NB4 (cell line): ENCODE results near the gene MED13L.

Experiments
- DNase-seq: peaks from one replicate; pipeline ENCODE4 v3.0.0; 2010; ENCODE audit warnings: low read depth
- H3K4me3 ChIP-seq: one replicate; pipeline ENCODE4 v1.5.1; 2011; ENCODE audit warnings: mild to moderate bottlenecking, low read depth, low read length, moderate library complexity
- MAX ChIP-seq: IDR thresholded peaks from 2 replicates; pipeline ENCODE4 v1.6.1; 2011; ENCODE audit warnings: low read depth, low read length
- MYC ChIP-seq: IDR thresholded peaks from 2 replicates; pipeline ENCODE4 v1.6.1; 2011; ENCODE audit warnings: low read depth, low read length
- POLR2A ChIP-seq: IDR thresholded peaks from 2 replicates; pipeline ENCODE4 v1.6.1; 2011; ENCODE audit warnings: mild to moderate bottlenecking; ENCODE audit not compliant: insufficient read length; ENCODE audit errors: extremely low read depth
- TF ChIP-seq, protein P1 (sequence below): IDR thresholded peaks from one replicate; pipeline ENCODE4 v1.5.1; 2012; ENCODE audit warnings: low read depth, low read length

Gene MED13L

GRCh38 chr12:116248930-116249329 lies 28.6 kb downstream of the MED13L start:
- no peak overlapping the region for H3K4me3 ChIP-seq
- no peak for DNase-seq
- TF ChIP-seq POLR2A (no peak), MAX (no peak), MYC (no peak)
- TF ChIP-seq, protein P1, sequence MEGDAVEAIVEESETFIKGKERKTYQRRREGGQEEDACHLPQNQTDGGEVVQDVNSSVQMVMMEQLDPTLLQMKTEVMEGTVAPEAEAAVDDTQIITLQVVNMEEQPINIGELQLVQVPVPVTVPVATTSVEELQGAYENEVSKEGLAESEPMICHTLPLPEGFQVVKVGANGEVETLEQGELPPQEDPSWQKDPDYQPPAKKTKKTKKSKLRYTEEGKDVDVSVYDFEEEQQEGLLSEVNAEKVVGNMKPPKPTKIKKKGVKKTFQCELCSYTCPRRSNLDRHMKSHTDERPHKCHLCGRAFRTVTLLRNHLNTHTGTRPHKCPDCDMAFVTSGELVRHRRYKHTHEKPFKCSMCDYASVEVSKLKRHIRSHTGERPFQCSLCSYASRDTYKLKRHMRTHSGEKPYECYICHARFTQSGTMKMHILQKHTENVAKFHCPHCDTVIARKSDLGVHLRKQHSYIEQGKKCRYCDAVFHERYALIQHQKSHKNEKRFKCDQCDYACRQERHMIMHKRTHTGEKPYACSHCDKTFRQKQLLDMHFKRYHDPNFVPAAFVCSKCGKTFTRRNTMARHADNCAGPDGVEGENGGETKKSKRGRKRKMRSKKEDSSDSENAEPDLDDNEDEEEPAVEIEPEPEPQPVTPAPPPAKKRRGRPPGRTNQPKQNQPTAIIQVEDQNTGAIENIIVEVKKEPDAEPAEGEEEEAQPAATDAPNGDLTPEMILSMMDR = no peak

GRCh38 chr12:116248433-116248832 lies 29.1 kb downstream of the MED13L start:
- TF ChIP-seq MAX (no peak), POLR2A (no peak), MYC (no peak)
- TF ChIP-seq, protein P1 = no peak
- DNase-seq = no peak
- no peak overlapping the region for H3K4me3 ChIP-seq

DNA sequence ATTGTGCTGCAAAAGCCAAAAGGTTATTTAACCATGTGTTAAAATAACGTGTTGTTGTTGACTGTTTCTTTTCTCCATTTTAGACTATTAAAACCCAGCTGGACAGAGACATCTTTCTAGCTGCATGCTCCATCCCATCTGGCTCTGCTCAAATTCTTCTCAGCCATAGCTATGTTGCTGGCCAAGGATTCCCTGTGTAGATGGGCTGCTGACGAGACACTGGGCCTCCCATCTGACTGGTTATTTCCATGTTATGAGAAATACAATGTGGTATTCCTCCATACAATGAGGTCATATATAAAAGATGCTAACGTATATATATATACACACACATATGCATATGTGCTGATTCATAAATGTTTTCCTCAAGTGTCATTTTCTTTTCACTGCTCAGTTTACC lies 30.1 kb downstream of the MED13L start:
- DNase-seq = no peak
- no peak overlapping the region for H3K4me3 ChIP-seq
- TF ChIP-seq MYC = no peak
- TF ChIP-seq, protein P1 = no peak
- TF ChIP-seq POLR2A = no peak
- TF ChIP-seq MAX = no peak

DNA sequence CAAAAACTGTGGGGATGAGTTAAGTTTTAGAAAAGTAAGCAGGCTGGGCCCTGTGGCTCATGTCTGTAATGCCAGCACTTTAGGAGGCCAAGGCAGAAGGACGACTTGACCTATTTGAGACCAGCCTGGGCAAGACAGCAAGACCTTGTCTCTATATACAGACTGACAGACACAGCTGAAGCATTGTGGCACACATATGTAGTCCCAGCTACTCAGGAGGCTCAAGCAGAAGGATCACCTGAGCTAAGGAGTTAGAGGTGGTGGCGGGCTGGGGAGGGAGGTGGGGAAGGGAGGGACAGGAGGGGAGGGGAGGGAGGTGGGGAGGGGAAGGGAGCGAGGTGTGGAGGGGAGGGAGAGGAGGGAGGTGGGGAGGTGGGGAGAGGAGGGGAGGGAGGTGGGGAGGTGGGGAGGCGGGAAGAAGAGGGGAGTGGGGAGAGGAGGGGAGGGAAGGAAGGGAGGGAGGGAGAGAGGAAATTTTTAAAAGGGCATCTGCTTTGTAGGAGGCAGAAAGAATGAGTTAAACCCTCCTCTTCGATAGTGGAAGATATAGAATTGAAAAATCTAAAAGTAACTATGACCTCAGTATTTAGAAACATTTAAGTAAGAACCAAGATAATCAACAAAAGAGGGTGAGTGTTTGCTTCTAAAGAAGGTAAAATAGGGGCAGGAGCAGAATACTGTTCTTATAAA lies 30.9 kb downstream of the MED13L start:
- TF ChIP-seq MYC (no peak), POLR2A (no peak), MAX (no peak)
- TF ChIP-seq, protein P1 = no peak

DNA sequence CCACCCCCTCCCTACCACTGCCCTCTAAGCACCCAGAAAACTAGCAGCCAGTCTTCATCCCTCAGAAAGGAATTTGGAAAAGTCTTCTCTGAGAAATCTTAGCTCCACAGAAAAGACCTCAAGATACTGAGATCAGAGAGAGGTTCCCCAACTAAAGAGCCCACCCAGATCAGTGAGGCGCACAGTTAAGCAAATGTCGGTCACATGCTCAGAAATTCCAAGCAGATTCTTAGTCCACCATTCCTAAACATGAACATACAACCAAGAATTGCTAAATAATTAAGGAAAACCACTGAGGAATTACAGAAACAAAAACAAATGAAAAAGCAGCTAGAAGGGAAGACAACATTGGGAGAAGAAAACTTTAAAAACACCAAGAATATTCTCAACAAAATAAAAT lies 32.3 kb downstream of the MED13L start:
- no peak overlapping the region for H3K4me3 ChIP-seq
- no peak for DNase-seq
- TF ChIP-seq POLR2A (no peak), MYC (no peak), MAX (no peak)
- TF ChIP-seq, protein P1 = no peak

More for the DNA sequence above, 30.9 kb downstream of the MED13L start:
- H3K4me3 ChIP-seq = no peak overlapping the region
- DNase-seq = no peak
